SK-N-SH (cell line): Measurements from ENCODE around the gene RAPGEF2. TPM values are rescaled to one million over a fixed set of nuclear protein-coding genes. Genes with fewer than 3 reads are reported as not detected.

Experiments
- ELF1 ChIP-seq: IDR thresholded peaks from 2 replicates; pipeline ENCODE4 v1.4.0; 2012
- EP300 ChIP-seq, 2 experiments: IDR thresholded peaks; 2 replicates each; pipeline versions ENCODE4 v1.4.0 to v1.6.1; 2012; ENCODE audit warnings: borderline replicate concordance in 1 of 2, low read depth in 1 of 2, low read length in 1 of 2
- FOXJ3 ChIP-seq: sonication (generic); formaldehyde crosslinking; IDR thresholded peaks from 2 replicates; pipeline ENCODE4 v1.5.1; 2020; ENCODE audit warnings: mild to moderate bottlenecking, missing genetic modification reagents
- FOXM1 ChIP-seq: IDR thresholded peaks from 2 replicates; pipeline ENCODE4 v1.4.0; 2012; ENCODE audit warnings: low read depth, mild to moderate bottlenecking
- JUND ChIP-seq: IDR thresholded peaks from 2 replicates; pipeline ENCODE4 v1.4.0; 2012
- MEF2A ChIP-seq: IDR thresholded peaks from 2 replicates; pipeline ENCODE4 v1.4.0; 2012; ENCODE audit warnings: low read depth, borderline replicate concordance
- MXI1 ChIP-seq: IDR thresholded peaks from 2 replicates; pipeline ENCODE4 v1.6.1; 2012; ENCODE audit warnings: mild to moderate bottlenecking, low read depth, low read length, improper control_type of control experiment
- POLR2AphosphoS5 ChIP-seq: IDR thresholded peaks from 2 replicates; pipeline ENCODE4 v1.6.1; 2012; ENCODE audit warnings: low read depth, low read length
- RAD21 ChIP-seq: IDR thresholded peaks from 2 replicates; pipeline ENCODE4 v1.6.1; 2012; ENCODE audit warnings: mild to moderate bottlenecking, low read length
- RXRA ChIP-seq: IDR thresholded peaks from 2 replicates; pipeline ENCODE4 v1.4.0; 2012; ENCODE audit warnings: low read depth, mild to moderate bottlenecking, borderline replicate concordance
- SIN3A ChIP-seq: IDR thresholded peaks from 2 replicates; pipeline ENCODE4 v1.6.1; 2012; ENCODE audit warnings: low read depth, mild to moderate bottlenecking, low read length, moderate library complexity, borderline replicate concordance
- YY1 ChIP-seq: IDR thresholded peaks from 2 replicates; pipeline ENCODE4 v1.4.0; 2012; ENCODE audit warnings: low read depth, mild to moderate bottlenecking
- polyA plus RNA-seq, 3 experiments: library from polyadenylated mRNA; depleted of rRNA; stranded (reverse); fragments of >200 nt; gene quantifications; 2 replicates each; pipeline ENCODE4 v1.2.3, GENCODE V29; 2012
- TF ChIP-seq, protein P1 (sequence below): IDR thresholded peaks from 2 replicates; pipeline ENCODE4 v1.4.0; 2012; ENCODE audit warnings: low read depth, borderline replicate concordance
- TF ChIP-seq, protein P2 (sequence below): fragments of 200-600 bp; sonication (generic); IDR thresholded peaks from 2 replicates; pipeline ENCODE4 v1.6.1; 2017; ENCODE audit warnings: antibody characterized with exemption, mild to moderate bottlenecking, moderate library complexity
- TF ChIP-seq, protein P3 (sequence below): IDR thresholded peaks from 2 replicates; pipeline ENCODE4; 2012
- TF ChIP-seq, protein P4 (sequence below): fragments of 150-350 bp; IDR thresholded peaks from 2 replicates; pipeline ENCODE4 v1.6.1; 2016; ENCODE audit warnings: mild to moderate bottlenecking, low read depth, low read length
- TF ChIP-seq, protein P5 (sequence below): IDR thresholded peaks from 2 replicates; pipeline ENCODE4 v1.4.0; 2012; ENCODE audit warnings: low read depth
- TF ChIP-seq, protein P6 (sequence below): IDR thresholded peaks from 2 replicates; pipeline ENCODE4 v1.6.1; 2012; ENCODE audit warnings: mild to moderate bottlenecking, low read depth, low read length, moderate library complexity

The RAPGEF2 gene
- polyA plus RNA-seq, 1 of the 3 experiments (the other 2 are of a cell fraction): 19.2 TPM

DNA sequence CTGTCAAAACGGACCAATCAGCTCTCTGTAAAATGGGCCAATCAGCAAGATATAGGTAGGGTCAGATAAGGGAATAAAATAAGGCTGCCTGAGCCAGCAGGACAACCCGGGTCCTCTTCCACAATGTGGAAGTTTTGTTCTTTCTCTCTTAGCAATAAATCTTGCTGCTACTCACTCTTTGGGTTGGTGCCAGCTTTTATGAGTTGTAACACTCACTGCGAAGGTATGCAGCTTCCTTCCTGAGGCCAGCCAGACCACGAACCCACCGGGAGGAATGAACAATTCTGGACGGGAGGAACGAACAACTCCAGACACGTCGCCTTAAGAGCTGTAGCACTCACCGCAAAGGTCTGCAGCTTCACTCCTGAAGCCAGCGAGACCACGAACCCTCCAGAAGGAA lies 287.8 kb downstream of the RAPGEF2 start (continued):
- no peak for TF ChIP-seq FOXJ3 (CRISPR knock-in tag)
- TF ChIP-seq RAD21: no peak
- TF ChIP-seq, protein P1, sequence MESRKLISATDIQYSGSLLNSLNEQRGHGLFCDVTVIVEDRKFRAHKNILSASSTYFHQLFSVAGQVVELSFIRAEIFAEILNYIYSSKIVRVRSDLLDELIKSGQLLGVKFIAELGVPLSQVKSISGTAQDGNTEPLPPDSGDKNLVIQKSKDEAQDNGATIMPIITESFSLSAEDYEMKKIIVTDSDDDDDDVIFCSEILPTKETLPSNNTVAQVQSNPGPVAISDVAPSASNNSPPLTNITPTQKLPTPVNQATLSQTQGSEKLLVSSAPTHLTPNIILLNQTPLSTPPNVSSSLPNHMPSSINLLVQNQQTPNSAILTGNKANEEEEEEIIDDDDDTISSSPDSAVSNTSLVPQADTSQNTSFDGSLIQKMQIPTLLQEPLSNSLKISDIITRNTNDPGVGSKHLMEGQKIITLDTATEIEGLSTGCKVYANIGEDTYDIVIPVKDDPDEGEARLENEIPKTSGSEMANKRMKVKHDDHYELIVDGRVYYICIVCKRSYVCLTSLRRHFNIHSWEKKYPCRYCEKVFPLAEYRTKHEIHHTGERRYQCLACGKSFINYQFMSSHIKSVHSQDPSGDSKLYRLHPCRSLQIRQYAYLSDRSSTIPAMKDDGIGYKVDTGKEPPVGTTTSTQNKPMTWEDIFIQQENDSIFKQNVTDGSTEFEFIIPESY: no peak
- TF ChIP-seq RXRA: peak; percentile 59; the same call in 1 of the 2 replicates
- TF ChIP-seq SIN3A: no peak
- TF ChIP-seq YY1: no peak
- TF ChIP-seq MEF2A: no peak
- peak; percentile 72; the same call in 1 of the 2 replicates for TF ChIP-seq POLR2AphosphoS5
- TF ChIP-seq FOXM1: no peak
- TF ChIP-seq ELF1: no peak; the same call in 1 of the 2 replicates
- TF ChIP-seq, protein P2, sequence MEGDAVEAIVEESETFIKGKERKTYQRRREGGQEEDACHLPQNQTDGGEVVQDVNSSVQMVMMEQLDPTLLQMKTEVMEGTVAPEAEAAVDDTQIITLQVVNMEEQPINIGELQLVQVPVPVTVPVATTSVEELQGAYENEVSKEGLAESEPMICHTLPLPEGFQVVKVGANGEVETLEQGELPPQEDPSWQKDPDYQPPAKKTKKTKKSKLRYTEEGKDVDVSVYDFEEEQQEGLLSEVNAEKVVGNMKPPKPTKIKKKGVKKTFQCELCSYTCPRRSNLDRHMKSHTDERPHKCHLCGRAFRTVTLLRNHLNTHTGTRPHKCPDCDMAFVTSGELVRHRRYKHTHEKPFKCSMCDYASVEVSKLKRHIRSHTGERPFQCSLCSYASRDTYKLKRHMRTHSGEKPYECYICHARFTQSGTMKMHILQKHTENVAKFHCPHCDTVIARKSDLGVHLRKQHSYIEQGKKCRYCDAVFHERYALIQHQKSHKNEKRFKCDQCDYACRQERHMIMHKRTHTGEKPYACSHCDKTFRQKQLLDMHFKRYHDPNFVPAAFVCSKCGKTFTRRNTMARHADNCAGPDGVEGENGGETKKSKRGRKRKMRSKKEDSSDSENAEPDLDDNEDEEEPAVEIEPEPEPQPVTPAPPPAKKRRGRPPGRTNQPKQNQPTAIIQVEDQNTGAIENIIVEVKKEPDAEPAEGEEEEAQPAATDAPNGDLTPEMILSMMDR: no peak
- peak; percentile 11 to 83; a peak in 2 of 4 replicates for TF ChIP-seq EP300 (IDR thresholded peaks at IDR 0.05; ENCODE audit: borderline replicate concordance in 1 of 2, low read depth in 1 of 2, low read length in 1 of 2)
- TF ChIP-seq, protein P3, sequence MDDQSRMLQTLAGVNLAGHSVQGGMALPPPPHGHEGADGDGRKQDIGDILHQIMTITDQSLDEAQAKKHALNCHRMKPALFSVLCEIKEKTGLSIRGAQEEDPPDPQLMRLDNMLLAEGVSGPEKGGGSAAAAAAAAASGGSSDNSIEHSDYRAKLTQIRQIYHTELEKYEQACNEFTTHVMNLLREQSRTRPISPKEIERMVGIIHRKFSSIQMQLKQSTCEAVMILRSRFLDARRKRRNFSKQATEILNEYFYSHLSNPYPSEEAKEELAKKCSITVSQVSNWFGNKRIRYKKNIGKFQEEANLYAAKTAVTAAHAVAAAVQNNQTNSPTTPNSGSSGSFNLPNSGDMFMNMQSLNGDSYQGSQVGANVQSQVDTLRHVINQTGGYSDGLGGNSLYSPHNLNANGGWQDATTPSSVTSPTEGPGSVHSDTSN: peak; percentile 95
- TF ChIP-seq, protein P4, sequence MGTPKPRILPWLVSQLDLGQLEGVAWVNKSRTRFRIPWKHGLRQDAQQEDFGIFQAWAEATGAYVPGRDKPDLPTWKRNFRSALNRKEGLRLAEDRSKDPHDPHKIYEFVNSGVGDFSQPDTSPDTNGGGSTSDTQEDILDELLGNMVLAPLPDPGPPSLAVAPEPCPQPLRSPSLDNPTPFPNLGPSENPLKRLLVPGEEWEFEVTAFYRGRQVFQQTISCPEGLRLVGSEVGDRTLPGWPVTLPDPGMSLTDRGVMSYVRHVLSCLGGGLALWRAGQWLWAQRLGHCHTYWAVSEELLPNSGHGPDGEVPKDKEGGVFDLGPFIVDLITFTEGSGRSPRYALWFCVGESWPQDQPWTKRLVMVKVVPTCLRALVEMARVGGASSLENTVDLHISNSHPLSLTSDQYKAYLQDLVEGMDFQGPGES: no peak
- TF ChIP-seq JUND: peak; percentile 95
- TF ChIP-seq MXI1: no peak
- TF ChIP-seq, protein P5, sequence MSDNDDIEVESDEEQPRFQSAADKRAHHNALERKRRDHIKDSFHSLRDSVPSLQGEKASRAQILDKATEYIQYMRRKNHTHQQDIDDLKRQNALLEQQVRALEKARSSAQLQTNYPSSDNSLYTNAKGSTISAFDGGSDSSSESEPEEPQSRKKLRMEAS: peak; percentile 61; the same call in 1 of the 2 replicates
- TF ChIP-seq, protein P6, sequence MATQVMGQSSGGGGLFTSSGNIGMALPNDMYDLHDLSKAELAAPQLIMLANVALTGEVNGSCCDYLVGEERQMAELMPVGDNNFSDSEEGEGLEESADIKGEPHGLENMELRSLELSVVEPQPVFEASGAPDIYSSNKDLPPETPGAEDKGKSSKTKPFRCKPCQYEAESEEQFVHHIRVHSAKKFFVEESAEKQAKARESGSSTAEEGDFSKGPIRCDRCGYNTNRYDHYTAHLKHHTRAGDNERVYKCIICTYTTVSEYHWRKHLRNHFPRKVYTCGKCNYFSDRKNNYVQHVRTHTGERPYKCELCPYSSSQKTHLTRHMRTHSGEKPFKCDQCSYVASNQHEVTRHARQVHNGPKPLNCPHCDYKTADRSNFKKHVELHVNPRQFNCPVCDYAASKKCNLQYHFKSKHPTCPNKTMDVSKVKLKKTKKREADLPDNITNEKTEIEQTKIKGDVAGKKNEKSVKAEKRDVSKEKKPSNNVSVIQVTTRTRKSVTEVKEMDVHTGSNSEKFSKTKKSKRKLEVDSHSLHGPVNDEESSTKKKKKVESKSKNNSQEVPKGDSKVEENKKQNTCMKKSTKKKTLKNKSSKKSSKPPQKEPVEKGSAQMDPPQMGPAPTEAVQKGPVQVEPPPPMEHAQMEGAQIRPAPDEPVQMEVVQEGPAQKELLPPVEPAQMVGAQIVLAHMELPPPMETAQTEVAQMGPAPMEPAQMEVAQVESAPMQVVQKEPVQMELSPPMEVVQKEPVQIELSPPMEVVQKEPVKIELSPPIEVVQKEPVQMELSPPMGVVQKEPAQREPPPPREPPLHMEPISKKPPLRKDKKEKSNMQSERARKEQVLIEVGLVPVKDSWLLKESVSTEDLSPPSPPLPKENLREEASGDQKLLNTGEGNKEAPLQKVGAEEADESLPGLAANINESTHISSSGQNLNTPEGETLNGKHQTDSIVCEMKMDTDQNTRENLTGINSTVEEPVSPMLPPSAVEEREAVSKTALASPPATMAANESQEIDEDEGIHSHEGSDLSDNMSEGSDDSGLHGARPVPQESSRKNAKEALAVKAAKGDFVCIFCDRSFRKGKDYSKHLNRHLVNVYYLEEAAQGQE: peak; percentile 42; the same call in 1 of the 2 replicates
- TF ChIP-seq, all 33 proteins: peak for 12
